Measurements from ENCODE around the gene CHD2. TPM values are rescaled to one million over a fixed set of nuclear protein-coding genes. Genes with fewer than 3 reads are reported as not detected.
"Not testable (repeated sequence)": the region's sequence is repeated elsewhere in the genome, so short reads cannot be mapped to it uniquely, and the experiment has no call there.

The CHD2 gene
- polyA plus RNA-seq, 1 experiment: 38.2 TPM

- no peak for TF ChIP-seq CTCF (IDR thresholded peaks at IDR 0.05; ENCODE audit: insufficient read depth, low read depth, low read length)
- no peaks in the 10 kb centered on the region for H3K36me3 ChIP-seq (ENCODE audit: control insufficient read depth, insufficient read depth, low read length)
- CTCF ChIA-PET: interaction anchor here (1.6 to 2.0 kb wide), 2 partner anchors 28 to 1061 kb away, joined by 5 to 8 read pairs; no protein-coding TSS in a partner anchor
- POLR2A ChIA-PET: no interaction called here
- DNase-seq (ENCODE audit: low read depth): no peak
- no peak overlapping the region for H3K4me3 ChIP-seq (ENCODE audit: low read depth, low read length)
- no peaks in the 10 kb centered on the region for H3K27me3 ChIP-seq (ENCODE audit: control insufficient read depth, insufficient read depth, low read length)
Observed at GRCh38 chr15:93058904-93059427, 158.8 kb downstream of the CHD2 start.

DNA sequence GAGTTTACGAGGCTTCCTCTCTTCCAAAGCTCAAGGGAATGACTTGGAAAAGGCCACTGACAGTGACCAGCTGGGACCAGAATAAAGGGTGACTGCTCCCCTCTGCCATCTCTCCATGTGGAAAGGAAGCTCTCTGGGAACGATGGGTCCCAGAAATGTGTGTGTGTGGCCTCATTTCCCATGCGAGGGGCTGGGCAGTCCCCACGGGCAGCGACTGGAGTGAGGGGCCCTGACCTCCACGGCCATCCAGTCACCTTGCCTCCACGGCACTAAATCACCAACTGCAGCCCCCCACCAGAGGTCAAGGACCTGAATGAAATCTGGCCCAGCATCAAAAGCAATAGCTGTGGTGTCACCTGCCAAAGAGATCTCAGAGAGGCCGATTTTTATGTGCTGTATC, 159.3 kb downstream of the CHD2 start:
- CTCF ChIA-PET: interaction anchor here (1.6 kb wide), 1 partner anchor 1061 kb away, joined by 5 read pairs; no protein-coding TSS in a partner anchor
- POLR2A ChIA-PET: no interaction called here
- no peak for TF ChIP-seq CTCF (IDR thresholded peaks at IDR 0.05; ENCODE audit: insufficient read depth, low read depth, low read length)

DNA sequence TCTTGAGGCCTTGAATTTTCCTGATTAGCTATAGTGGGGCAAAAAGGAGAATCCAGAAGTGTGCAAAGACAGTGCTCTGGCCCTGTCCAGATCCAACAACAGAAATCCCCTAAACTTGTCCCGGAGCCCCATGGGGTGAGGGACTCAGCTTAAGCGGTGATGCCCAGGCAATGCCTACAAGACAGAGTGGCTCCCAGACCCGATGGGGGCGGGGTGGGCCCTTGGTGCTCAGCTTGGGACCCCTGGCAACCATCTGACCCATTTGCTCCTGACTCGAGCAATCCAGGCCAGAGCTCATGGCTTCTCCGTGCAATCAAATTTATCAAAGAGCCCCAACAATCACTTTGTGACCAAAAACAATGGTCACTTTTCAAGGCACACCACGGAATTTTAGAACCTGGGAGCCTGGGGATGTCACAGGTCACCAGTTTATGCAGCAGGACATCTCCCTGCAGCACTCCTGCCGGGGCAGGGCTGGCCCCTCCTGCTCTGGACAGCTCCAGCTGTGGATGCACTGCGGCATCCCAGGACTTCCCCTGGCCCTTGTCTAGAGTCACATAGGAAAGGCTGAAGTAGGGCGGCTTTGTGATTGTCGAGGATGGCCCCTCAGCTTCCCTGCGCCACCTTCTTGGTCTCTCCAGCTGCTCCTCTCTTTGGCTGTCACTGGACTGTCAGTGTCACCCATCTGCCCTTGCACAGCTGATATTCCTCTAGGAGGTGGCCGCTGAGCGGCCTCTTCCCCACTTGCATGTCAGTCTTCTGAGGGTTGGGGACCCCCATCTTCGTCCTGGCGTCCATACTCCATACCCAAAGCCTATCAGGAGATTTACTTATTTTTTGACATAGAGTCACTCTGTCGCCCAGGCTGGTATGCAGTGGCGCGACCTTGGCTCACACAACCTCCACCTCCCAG, 160.5 kb downstream of the CHD2 start:
- CTCF ChIA-PET: interaction anchor here (1.0 kb wide), 1 partner anchor 30 kb away, joined by 3 read pairs; no protein-coding TSS in a partner anchor
- TF ChIP-seq CTCF (IDR thresholded peaks at IDR 0.05; ENCODE audit: insufficient read depth, low read depth, low read length): no peak
- Histone ChIP-seq H3K27me3 (ENCODE audit: control insufficient read depth, insufficient read depth, low read length) (peaks cover 3% of the 10 kb centered on the region; the same call in 1 of the 2 replicates), H3K4me3 (ENCODE audit: low read depth, low read length) (no peak overlapping the region), H3K36me3 (ENCODE audit: control insufficient read depth, insufficient read depth, low read length) (no peaks in the 10 kb centered on the region)
- POLR2A ChIA-PET: no interaction called here
- DNase-seq (ENCODE audit: low read depth): no peak

More for the DNA sequence above, 159.3 kb downstream of the CHD2 start:
- Histone ChIP-seq H3K27me3 (ENCODE audit: control insufficient read depth, insufficient read depth, low read length) (peaks cover 1% of the 10 kb centered on the region; the same call in 1 of the 2 replicates), H3K4me3 (ENCODE audit: low read depth, low read length) (no peak overlapping the region), H3K36me3 (ENCODE audit: control insufficient read depth, insufficient read depth, low read length) (no peaks in the 10 kb centered on the region)
- DNase-seq (ENCODE audit: low read depth): no peak

DNA sequence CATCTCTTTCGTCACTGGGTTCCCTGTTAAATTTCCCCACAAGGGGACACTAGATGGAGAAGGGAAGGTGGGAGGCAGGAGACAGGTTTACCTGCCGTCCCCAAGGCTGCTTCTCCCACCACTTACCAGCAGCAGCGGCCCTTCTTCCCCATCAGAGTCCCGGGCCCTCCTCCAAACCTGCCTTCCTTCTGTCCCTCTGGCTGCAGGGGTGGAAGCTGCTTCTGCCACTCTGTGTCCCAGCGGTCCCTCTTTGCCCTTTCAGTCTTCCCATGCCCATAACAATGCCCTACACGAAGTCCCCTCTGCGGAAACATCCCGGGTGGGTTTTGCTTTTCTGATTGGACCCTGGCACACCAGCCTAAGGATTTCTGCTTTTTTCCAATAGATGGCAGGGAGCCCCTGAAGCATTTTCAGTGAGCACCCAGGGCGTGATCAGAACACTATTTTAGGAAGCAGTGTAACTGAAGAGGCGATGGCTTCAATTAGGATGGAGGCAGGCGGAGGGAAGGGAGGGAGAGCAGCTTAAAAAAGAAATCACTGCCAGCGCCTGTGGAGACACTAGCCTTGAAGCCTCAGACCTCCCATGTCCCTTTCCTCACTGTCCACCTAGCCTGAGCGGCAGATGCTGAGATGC, 162.6 kb downstream of the CHD2 start:
- H3K4me3 ChIP-seq (ENCODE audit: low read depth, low read length); H3K27me3 ChIP-seq (ENCODE audit: control insufficient read depth, insufficient read depth, low read length); DNase-seq (ENCODE audit: low read depth); POLR2A ChIA-PET; H3K36me3 ChIP-seq (ENCODE audit: control insufficient read depth, insufficient read depth, low read length); CTCF ChIA-PET: not testable (repeated sequence)

DNA sequence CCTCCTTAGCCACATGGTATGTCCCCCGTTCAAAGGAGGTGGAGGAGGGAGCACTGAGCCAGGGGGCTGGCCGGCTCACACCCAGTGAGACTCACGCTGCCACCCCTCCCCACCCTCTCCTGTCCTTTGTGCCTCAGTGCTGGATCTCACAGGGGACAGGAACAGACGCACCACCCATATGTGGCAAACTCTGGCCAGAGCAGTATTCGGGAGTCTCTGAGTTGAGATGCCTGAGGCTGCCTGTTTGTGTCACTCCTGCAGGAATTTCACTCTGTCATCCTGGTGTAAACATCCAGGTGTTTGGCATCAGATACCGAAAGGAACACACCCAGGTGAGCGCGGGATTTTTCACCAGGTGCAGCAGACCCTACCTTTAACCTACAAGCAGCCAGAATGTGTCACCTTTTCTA, 163.1 kb downstream of the CHD2 start:
- H3K36me3 ChIP-seq (ENCODE audit: control insufficient read depth, insufficient read depth, low read length): no peaks in the 10 kb centered on the region
- CTCF ChIA-PET: interaction anchor here (1.5 kb wide), 1 partner anchor 1057 kb away, joined by 3 read pairs; no protein-coding TSS in a partner anchor
- H3K4me3 ChIP-seq (ENCODE audit: low read depth, low read length): no peak overlapping the region
- H3K27me3 ChIP-seq (ENCODE audit: control insufficient read depth, insufficient read depth, low read length): peaks cover 3% of the 10 kb centered on the region; the same call in 1 of the 2 replicates
- no peak for TF ChIP-seq CTCF (IDR thresholded peaks at IDR 0.05; ENCODE audit: insufficient read depth, low read depth, low read length)
- no peak for DNase-seq (ENCODE audit: low read depth)
- POLR2A ChIA-PET: no interaction called here

Data from BJ (cell line).